Gastrocnemius medialis (tissue), 4 donors: ENCODE measurements around the gene PTPRT. TPM values are rescaled to one million over a fixed set of nuclear protein-coding genes. Genes with fewer than 3 reads are reported as not detected.

ENCODE experiments used
- ATAC-seq, 2 donors: fragments of 150-250 bp; one replicate each; pipeline ENCODE4 v1.9.1; 2016
- DNase-seq, 2 donors: peaks; one replicate each; pipeline ENCODE4 v3.0.0-alpha.2; 2019
- H3K27ac ChIP-seq, 4 donors: fragments of 200-600 bp; sonication (generic); 1 replicate in 1 of 4; 2 replicates in 3 of 4; pipeline ENCODE4 v1.5.1; 2016 to 2018; ENCODE audit warnings: mild to moderate bottlenecking in 2 of 4, moderate library complexity in 1 of 4
- H3K27me3 ChIP-seq, 3 donors: fragments of 200-600 bp; sonication (generic) in 2 of 3; 1 replicate in 1 of 3; 2 replicates in 2 of 3; pipeline versions ENCODE4 v1.5.1 to v1.6.0; 2016 to 2019; ENCODE audit warnings: mild to moderate bottlenecking in 1 of 3, moderate library complexity in 1 of 3
- H3K36me3 ChIP-seq, 2 donors: fragments of 200-600 bp; sonication (generic) in 1 of 2; one replicate each; pipeline ENCODE4 v1.5.1; 2017 to 2018
- H3K4me1 ChIP-seq, 2 donors: fragments of 200-600 bp; sonication (generic) in 1 of 2; one replicate each; pipeline ENCODE4 v1.5.1; 2016 to 2017; ENCODE audit warnings: mild to moderate bottlenecking in 2 of 2
- H3K4me3 ChIP-seq, 4 donors: fragments of 200-600 bp; sonication (generic) in 3 of 4; 1 replicate in 1 of 4; 2 replicates in 3 of 4; pipeline ENCODE4 v1.5.1; 2016 to 2019; ENCODE audit warnings: mild to moderate bottlenecking in 2 of 4
- H3K9me3 ChIP-seq, 3 donors: fragments of 200-600 bp; sonication (generic) in 2 of 3; 1 replicate in 1 of 3; 2 replicates in 2 of 3; pipeline ENCODE4 v1.5.1; 2016 to 2019
- CTCF ChIP-seq, 5 experiments: fragments of 450-650 bp in 3 of 5; fragments of 200-600 bp in 2 of 5; sonication (generic) in 2 of 5; IDR thresholded peaks in 4 of 5; conservative IDR thresholded peaks in 1 of 5; 1 replicate in 4 of 5; 2 replicates in 1 of 5; pipeline ENCODE4 v1.5.1; 2016 to 2019; ENCODE audit warnings: antibody characterized with exemption in 5 of 5, mild to moderate bottlenecking in 3 of 5, moderate library complexity in 3 of 5
- POLR2A ChIP-seq, 2 donors: fragments of 450-650 bp; IDR thresholded peaks; one replicate each; pipeline ENCODE4 v1.6.1; 2017; ENCODE audit warnings: antibody characterized with exemption in 2 of 2, mild to moderate bottlenecking in 2 of 2, moderate library complexity in 2 of 2
- in situ Hi-C, 4 donors: fragments of 200-750 bp; cut with MboI; loops; one replicate each; pipeline versions ENCODE4 v1.15.0 to v1.8.0; 2017; ENCODE audit warnings: low sequenced_read_pairs in 4 of 4
- intact Hi-C: fragments of 100-400 bp; cut with DNase I; formaldehyde crosslinking; loops from one replicate; pipeline ENCODE4 v1.15.1; 2023; ENCODE audit warnings: low total_unique reads
- total RNA-seq, 4 donors: library from RNA; depleted of rRNA; stranded (reverse); fragments of >200 nt; gene quantifications; one replicate each; pipeline versions ENCODE4 v1.1.0 to v1.2.3, GENCODE V29; 2016

PTPRT gene
- total RNA-seq, 4 donors from 2014 or later: not detected

GRCh38 chr20:42700372-42700771 lies 489.3 kb downstream of the PTPRT start:
- no peaks in the 10 kb centered on the region for H3K36me3 ChIP-seq
- no peaks in the 10 kb centered on the region for H3K9me3 ChIP-seq
- no peak overlapping the region for H3K27ac ChIP-seq
- no peak overlapping the region for H3K4me3 ChIP-seq
- no peaks in the 10 kb centered on the region for H3K27me3 ChIP-seq
- intact Hi-C loops (no loop called here), in situ Hi-C loops (no loop called here)
- TF ChIP-seq CTCF (IDR thresholded peaks at IDR 0.05 in 4 of 5, conservative IDR thresholded peaks at IDR 0.05 in 1 of 5): no peak
- no peak for TF ChIP-seq POLR2A (IDR thresholded peaks at IDR 0.05)
- DNase-seq (no peak), ATAC-seq (no peak)
- H3K4me1 ChIP-seq: no peaks in the 10 kb centered on the region

GRCh38 chr20:42697962-42698361 lies 491.7 kb downstream of the PTPRT start:
- no peaks in the 10 kb centered on the region for H3K4me1 ChIP-seq
- no peaks in the 10 kb centered on the region for H3K27me3 ChIP-seq
- H3K9me3 ChIP-seq: no peaks in the 10 kb centered on the region
- DNase-seq: no peak
- TF ChIP-seq CTCF (IDR thresholded peaks at IDR 0.05 in 4 of 5, conservative IDR thresholded peaks at IDR 0.05 in 1 of 5) (no peak), POLR2A (IDR thresholded peaks at IDR 0.05) (no peak)
- no peak for ATAC-seq
- intact Hi-C loops: no loop called here
- H3K27ac ChIP-seq: no peak overlapping the region
- in situ Hi-C loops: no loop called here
- H3K36me3 ChIP-seq: no peaks in the 10 kb centered on the region
- H3K4me3 ChIP-seq: no peak overlapping the region

GRCh38 chr20:42690842-42691437 lies 498.8 kb downstream of the PTPRT start:
- intact Hi-C loops (no loop called here), in situ Hi-C loops (no loop called here)
- Histone ChIP-seq H3K36me3 (no peaks in the 10 kb centered on the region), H3K4me3 (no peak overlapping the region), H3K27ac (no peak overlapping the region), H3K27me3 (no peaks in the 10 kb centered on the region), H3K4me1 (no peaks in the 10 kb centered on the region), H3K9me3 (no peaks in the 10 kb centered on the region)
- DNase-seq (no peak), ATAC-seq (no peak)
- TF ChIP-seq POLR2A (IDR thresholded peaks at IDR 0.05) (no peak), CTCF (IDR thresholded peaks at IDR 0.05 in 4 of 5, conservative IDR thresholded peaks at IDR 0.05 in 1 of 5) (no peak)

- no peaks in the 10 kb centered on the region for H3K27me3 ChIP-seq
- H3K4me1 ChIP-seq: no peaks in the 10 kb centered on the region
- H3K27ac ChIP-seq: no peak overlapping the region
- TF ChIP-seq POLR2A (IDR thresholded peaks at IDR 0.05) (no peak), CTCF (IDR thresholded peaks at IDR 0.05 in 4 of 5, conservative IDR thresholded peaks at IDR 0.05 in 1 of 5) (no peak)
- no peak for DNase-seq
- intact Hi-C loops (no loop called here), in situ Hi-C loops (no loop called here)
- ATAC-seq: no peak
- H3K4me3 ChIP-seq: no peak overlapping the region
- H3K9me3 ChIP-seq: no peaks in the 10 kb centered on the region
- no peaks in the 10 kb centered on the region for H3K36me3 ChIP-seq
Measured at GRCh38 chr20:42688576-42688975, 501.1 kb downstream of the PTPRT start.

GRCh38 chr20:42686057-42686456 lies 503.6 kb downstream of the PTPRT start:
- Histone ChIP-seq H3K4me3 (no peak overlapping the region), H3K4me1 (no peaks in the 10 kb centered on the region), H3K36me3 (no peaks in the 10 kb centered on the region), H3K27me3 (no peaks in the 10 kb centered on the region), H3K27ac (no peak overlapping the region), H3K9me3 (no peaks in the 10 kb centered on the region)
- intact Hi-C loops: no loop called here
- TF ChIP-seq CTCF (IDR thresholded peaks at IDR 0.05 in 4 of 5, conservative IDR thresholded peaks at IDR 0.05 in 1 of 5): no peak
- TF ChIP-seq POLR2A (IDR thresholded peaks at IDR 0.05): no peak
- DNase-seq: no peak
- in situ Hi-C loops: no loop called here
- ATAC-seq: no peak
